H1 (cell line): Measurements from ENCODE around the gene GMCL1. TPM values are rescaled to one million over a fixed set of nuclear protein-coding genes. Genes with fewer than 3 reads are reported as not detected.

Experiments used
- CBX5 ChIP-seq: fragments of 300-800, 300-1000 bp; sonication (generic); IDR thresholded peaks from 2 replicates; pipeline ENCODE4 v1.7.1; 2016; ENCODE audit warnings: antibody characterized with exemption, low read length, low read depth
- GABPA ChIP-seq: IDR thresholded peaks from 2 replicates; pipeline ENCODE4 v1.6.1; 2011; ENCODE audit warnings: mild to moderate bottlenecking, low read length, moderate library complexity, borderline replicate concordance; ENCODE audit not compliant: insufficient read depth
- HDAC2 ChIP-seq, 2 experiments: fragments of 300-600 bp in 1 of 2; sonication (generic) in 1 of 2; IDR thresholded peaks; 2 replicates each; pipeline ENCODE4 v1.6.1; 2011 to 2012; ENCODE audit warnings: low read depth in 2 of 2, low read length in 2 of 2, mild to moderate bottlenecking in 2 of 2, moderate library complexity in 2 of 2, borderline replicate concordance in 1 of 2, inconsistent platforms in 1 of 2
- HDAC6 ChIP-seq: IDR thresholded peaks from one replicate; pipeline ENCODE4 v1.7.1; 2012; ENCODE audit warnings: low read depth, mild to moderate bottlenecking, inconsistent platforms, low read length, moderate library complexity
- RFX5 ChIP-seq: IDR thresholded peaks from 2 replicates; pipeline ENCODE4 v1.6.1; 2011; ENCODE audit warnings: low read depth, low read length, improper control_type of control experiment, borderline replicate concordance
- SIRT6 ChIP-seq: IDR thresholded peaks from one replicate; pipeline ENCODE4 v1.7.1; 2012; ENCODE audit warnings: low read length, inconsistent platforms
- TCF12 ChIP-seq: IDR thresholded peaks from 2 replicates; pipeline ENCODE4 v1.6.1; 2011; ENCODE audit warnings: low read depth, mild to moderate bottlenecking, low read length
- polyA plus RNA-seq, 7 experiments: library from polyadenylated mRNA; depleted of rRNA in 3 of 7; stranded (reverse) in 5 of 7; unstranded in 2 of 7; fragments of >200 nt in 5 of 7; fragments of 200-250 nt in 2 of 7; gene quantifications; 1 replicate in 5 of 7; 2 replicates in 1 of 7; 4 replicates in 1 of 7; pipeline versions ENCODE4 v1.2.1 to v1.2.3, GENCODE V29; 2011 to 2013; ENCODE audit warnings: missing spikeins in 2 of 7, mixed read lengths in 2 of 7
- total RNA-seq: library from RNA; stranded (reverse); fragmentation: NEBNext Ultra II Directional; extraction: Animal tissue kit (Norgen Biotek cat#: 25700); gene quantifications from 2 replicates; pipeline ENCODE4 v1.2.1, GENCODE V29; 2021

The GMCL1 gene
- total and polyA plus RNA-seq, 2 of the 8 experiments (the other 6 are each of a cell fraction or from before 2014, with no cell fraction given), result 6.5 to 21.9 TPM

DNA sequence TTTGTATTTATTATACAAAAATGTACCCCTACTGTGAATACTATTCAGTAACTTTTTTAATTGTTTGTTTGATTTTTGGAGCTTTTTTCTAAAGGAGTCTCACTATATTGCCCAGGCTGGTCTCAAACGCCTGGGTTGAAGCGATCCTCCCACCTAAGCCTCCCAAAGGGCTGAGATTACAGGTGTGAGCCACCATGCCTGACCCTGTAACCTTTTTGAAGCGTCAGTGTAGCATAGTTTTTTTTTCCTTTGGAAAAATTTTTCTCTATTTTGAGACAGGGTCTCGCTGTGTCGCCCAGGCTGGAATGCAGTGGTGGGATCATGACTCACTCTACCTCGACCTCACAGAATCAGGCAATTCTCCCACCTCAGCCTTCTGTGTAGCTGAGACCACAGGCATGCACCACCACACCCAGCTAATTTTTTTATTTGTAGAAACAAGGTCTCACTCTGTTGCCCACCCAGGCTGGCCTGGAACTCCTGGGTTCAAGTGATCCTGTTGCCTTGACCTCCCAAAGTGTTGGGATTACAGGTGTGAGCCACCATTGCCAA, 2.0 kb downstream of the GMCL1 start (continued):
- no peak for TF ChIP-seq TCF12
- TF ChIP-seq GABPA, result no peak
- TF ChIP-seq HDAC6, result no peak
- no peak for TF ChIP-seq HDAC2 (IDR thresholded peaks at IDR 0.05; ENCODE audit: borderline replicate concordance in 1 of 2, low read depth in 2 of 2, low read length in 2 of 2)
- TF ChIP-seq SIRT6, result no peak
- TF ChIP-seq CBX5, result no peak
- TF ChIP-seq RFX5, result no peak
- TF ChIP-seq, all 59 proteins: peak for 0
